GM23338 (cell line): ENCODE data around the gene NFIB. TPM values are rescaled to one million over a fixed set of nuclear protein-coding genes. Genes with fewer than 3 reads are reported as not detected.

Experiments
- ATAC-seq: fragments of 200-7000 bp; cut with Tn5 transposase; 3 replicates; pipeline ENCODE4 v1.9.1; 2020
- DNase-seq: peaks from one replicate; pipeline ENCODE4 v3.0.0-alpha.2; 2015; ENCODE audit warnings: low spot score
- H2AFZ ChIP-seq: fragments of 200-600 bp; sonication (generic); 2 replicates; pipeline ENCODE4 v1.8.0; 2016; ENCODE audit warnings: antibody characterized with exemption, mild to moderate bottlenecking, moderate library complexity
- H3F3A ChIP-seq: fragments of 200-600 bp; sonication (generic); replicated peaks from 2 replicates; pipeline ENCODE4 v1.8.0; 2017; ENCODE audit warnings: antibody characterized with exemption, mixed run types, low read depth
- H3K27ac ChIP-seq: fragments of 200-600 bp; sonication (generic); 2 replicates; pipeline ENCODE4 v1.6.1; 2016; ENCODE audit warnings: low read depth
- H3K27me3 ChIP-seq: fragments of 200-600 bp; sonication (generic); 2 replicates; pipeline ENCODE4 v1.8.0; 2016; ENCODE audit warnings: mild to moderate bottlenecking, mixed run types, moderate library complexity; ENCODE audit not compliant: insufficient read depth
- H3K36me3 ChIP-seq: fragments of 200-600 bp; sonication (generic); 2 replicates; pipeline ENCODE4 v1.8.0; 2016; ENCODE audit warnings: mild to moderate bottlenecking; ENCODE audit not compliant: insufficient read depth
- H3K4me1 ChIP-seq: fragments of 200-600 bp; sonication (generic); 2 replicates; pipeline ENCODE4 v1.8.0; 2016; ENCODE audit warnings: mild to moderate bottlenecking, moderate library complexity; ENCODE audit not compliant: insufficient read depth
- H3K4me2 ChIP-seq: fragments of 200-600 bp; sonication (generic); 2 replicates; pipeline ENCODE4 v1.7.1; 2017; ENCODE audit warnings: mixed run types
- H3K4me3 ChIP-seq: fragments of 200-600 bp; sonication (generic); 2 replicates; pipeline ENCODE4 v1.6.1; 2016; ENCODE audit warnings: mixed run types
- H3K79me2 ChIP-seq: fragments of 200-600 bp; sonication (generic); replicated peaks from 2 replicates; pipeline ENCODE4 v1.8.0; 2017; ENCODE audit warnings: mild to moderate bottlenecking; ENCODE audit not compliant: insufficient read depth
- H3K9me2 ChIP-seq: fragments of 200-600 bp; sonication (generic); 2 replicates; pipeline ENCODE4 v1.8.0; 2017; ENCODE audit not compliant: insufficient read depth
- H4K20me1 ChIP-seq: fragments of 200-600 bp; sonication (generic); replicated peaks from 2 replicates; pipeline ENCODE4 v1.8.0; 2017; ENCODE audit warnings: mild to moderate bottlenecking; ENCODE audit not compliant: insufficient read depth
- H3K27ac Mint-ChIP-seq: 2 replicates; pipeline ENCODE4 v1.8.0; 2020; ENCODE audit warnings: inconsistent platforms, mild to moderate bottlenecking, moderate library complexity, mixed read lengths
- H3K27me3 Mint-ChIP-seq: 3 replicates; pipeline ENCODE4 v1.8.0; 2022; ENCODE audit warnings: low read depth, mild to moderate bottlenecking, moderate library complexity, mixed read lengths, inconsistent platforms; ENCODE audit not compliant: insufficient read depth, poor library complexity
- H3K36me3 Mint-ChIP-seq: 3 replicates; pipeline ENCODE4 v1.8.0; 2021; ENCODE audit warnings: low read depth, mild to moderate bottlenecking, inconsistent platforms, moderate library complexity, mixed read lengths
- H3K4me1 Mint-ChIP-seq: 3 replicates; pipeline ENCODE4 v1.8.0; 2020; ENCODE audit warnings: mild to moderate bottlenecking, inconsistent platforms, mixed read lengths
- H3K4me3 Mint-ChIP-seq: 3 replicates; pipeline ENCODE4 v1.8.0; 2021; ENCODE audit warnings: moderate library complexity, mild to moderate bottlenecking, inconsistent platforms, mixed read lengths
- H3K9me3 Mint-ChIP-seq: 3 replicates; pipeline ENCODE4 v1.8.0; 2020; ENCODE audit warnings: moderate library complexity, mild to moderate bottlenecking, inconsistent platforms, mixed read lengths
- EZH2 ChIP-seq: fragments of 200-600 bp; sonication (generic); IDR thresholded peaks from one replicate; pipeline ENCODE4 v1.8.0; 2017; ENCODE audit warnings: antibody characterized with exemption, mild to moderate bottlenecking, low read depth; ENCODE audit not compliant: unreplicated experiment
- EZH2phosphoT487 ChIP-seq: fragments of 200-600 bp; sonication (generic); IDR thresholded peaks from one replicate; pipeline ENCODE4 v1.8.1; 2018; ENCODE audit warnings: antibody characterized with exemption; ENCODE audit not compliant: unreplicated experiment
- POLR2AphosphoS5 ChIP-seq: IDR thresholded peaks from 2 replicates; pipeline ENCODE4 v1.6.1; 2016; ENCODE audit warnings: antibody characterized with exemption, low read depth
- ZNF114 ChIP-seq: fragments of 250-450 bp; sonication (Bioruptor Pico); IDR thresholded peaks from 2 replicates; pipeline ENCODE4 v1.5.0; 2020; ENCODE audit warnings: mild to moderate bottlenecking, moderate library complexity
- polyA plus RNA-seq: library from polyadenylated mRNA; unstranded; fragments of >200 nt; fragmentation: Nextera tagmentation; extraction: Ambion mirVana; gene quantifications from 2 replicates; pipeline ENCODE4 v1.2.1, GENCODE V29; 2016
- total RNA-seq: library from RNA; depleted of rRNA; stranded (reverse); fragments of >200 nt; shearing (Covaris generic); gene quantifications from 2 replicates; pipeline ENCODE4 v1.2.3, GENCODE V29; 2014
- TF ChIP-seq, protein P1 (sequence below): IDR thresholded peaks from one replicate; pipeline ENCODE4 v1.6.1; 2018; ENCODE audit warnings: antibody characterized with exemption; ENCODE audit not compliant: unreplicated experiment
- TF ChIP-seq, protein P2 (sequence below): fragments of 250-450 bp; sonication (Bioruptor Pico); IDR thresholded peaks from 2 replicates; pipeline ENCODE4 v1.5.0; 2020; ENCODE audit warnings: mild to moderate bottlenecking, moderate library complexity

The NFIB gene
- total and polyA plus RNA-seq, 2 experiments from 2014 or later = 3.9 to 4.7 TPM

DNA sequence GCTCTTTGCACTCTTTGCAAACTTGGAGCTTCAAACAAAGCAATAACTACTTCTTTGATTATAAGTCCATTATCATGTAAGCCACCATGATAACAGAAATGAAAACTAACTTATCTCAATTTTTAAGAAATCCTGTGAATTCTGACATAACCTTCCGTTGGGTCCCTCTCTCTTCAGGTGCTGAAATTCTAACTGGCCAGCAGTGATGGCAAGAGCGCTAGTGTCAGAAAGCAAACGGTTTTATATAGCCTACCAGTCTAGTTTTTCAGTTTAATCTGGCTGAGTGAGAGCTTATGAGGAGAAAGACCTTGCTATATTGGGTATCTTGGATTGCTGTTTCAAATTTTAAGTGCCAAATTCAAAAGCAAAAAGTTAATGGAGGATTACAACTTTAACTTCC is 13.4 kb downstream of the NFIB start:
- no peaks in the 10 kb centered on the region for H3K27me3 ChIP-seq
- Mint-ChIP-seq H3K36me3 (no peaks in the 10 kb centered on the region), H3K9me3 (no peaks in the 10 kb centered on the region), H3K4me1 (peaks cover 11% of the 10 kb centered on the region; the same call in 2 of the 3 replicates), H3K27ac (no peak overlapping the region), H3K27me3 (no peaks in the 10 kb centered on the region), H3K4me3 (no peak overlapping the region)
- DNase-seq (no peak), ATAC-seq (no peak)
- no peaks in the 10 kb centered on the region for H3K9me2 ChIP-seq
- no peak overlapping the region for H2AFZ ChIP-seq
- H4K20me1 ChIP-seq = no peaks in the 10 kb centered on the region
- H3K4me2 ChIP-seq = no peak overlapping the region
- no peaks in the 10 kb centered on the region for H3K79me2 ChIP-seq
- H3F3A ChIP-seq = no peaks in the 10 kb centered on the region
- H3K4me1 ChIP-seq = 0 out of 2 replicates have a peak, but pooled peaks cover 9% of the 10 kb centered on the region
- H3K4me3 ChIP-seq = no peak overlapping the region
- no peak overlapping the region for H3K27ac ChIP-seq
- TF ChIP-seq EZH2 (no peak), ZNF114 (CRISPR knock-in tag) (no peak), POLR2AphosphoS5 (no peak), EZH2phosphoT487 (no peak)
- TF ChIP-seq, protein P1, sequence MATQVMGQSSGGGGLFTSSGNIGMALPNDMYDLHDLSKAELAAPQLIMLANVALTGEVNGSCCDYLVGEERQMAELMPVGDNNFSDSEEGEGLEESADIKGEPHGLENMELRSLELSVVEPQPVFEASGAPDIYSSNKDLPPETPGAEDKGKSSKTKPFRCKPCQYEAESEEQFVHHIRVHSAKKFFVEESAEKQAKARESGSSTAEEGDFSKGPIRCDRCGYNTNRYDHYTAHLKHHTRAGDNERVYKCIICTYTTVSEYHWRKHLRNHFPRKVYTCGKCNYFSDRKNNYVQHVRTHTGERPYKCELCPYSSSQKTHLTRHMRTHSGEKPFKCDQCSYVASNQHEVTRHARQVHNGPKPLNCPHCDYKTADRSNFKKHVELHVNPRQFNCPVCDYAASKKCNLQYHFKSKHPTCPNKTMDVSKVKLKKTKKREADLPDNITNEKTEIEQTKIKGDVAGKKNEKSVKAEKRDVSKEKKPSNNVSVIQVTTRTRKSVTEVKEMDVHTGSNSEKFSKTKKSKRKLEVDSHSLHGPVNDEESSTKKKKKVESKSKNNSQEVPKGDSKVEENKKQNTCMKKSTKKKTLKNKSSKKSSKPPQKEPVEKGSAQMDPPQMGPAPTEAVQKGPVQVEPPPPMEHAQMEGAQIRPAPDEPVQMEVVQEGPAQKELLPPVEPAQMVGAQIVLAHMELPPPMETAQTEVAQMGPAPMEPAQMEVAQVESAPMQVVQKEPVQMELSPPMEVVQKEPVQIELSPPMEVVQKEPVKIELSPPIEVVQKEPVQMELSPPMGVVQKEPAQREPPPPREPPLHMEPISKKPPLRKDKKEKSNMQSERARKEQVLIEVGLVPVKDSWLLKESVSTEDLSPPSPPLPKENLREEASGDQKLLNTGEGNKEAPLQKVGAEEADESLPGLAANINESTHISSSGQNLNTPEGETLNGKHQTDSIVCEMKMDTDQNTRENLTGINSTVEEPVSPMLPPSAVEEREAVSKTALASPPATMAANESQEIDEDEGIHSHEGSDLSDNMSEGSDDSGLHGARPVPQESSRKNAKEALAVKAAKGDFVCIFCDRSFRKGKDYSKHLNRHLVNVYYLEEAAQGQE = no peak
- TF ChIP-seq, protein P2, sequence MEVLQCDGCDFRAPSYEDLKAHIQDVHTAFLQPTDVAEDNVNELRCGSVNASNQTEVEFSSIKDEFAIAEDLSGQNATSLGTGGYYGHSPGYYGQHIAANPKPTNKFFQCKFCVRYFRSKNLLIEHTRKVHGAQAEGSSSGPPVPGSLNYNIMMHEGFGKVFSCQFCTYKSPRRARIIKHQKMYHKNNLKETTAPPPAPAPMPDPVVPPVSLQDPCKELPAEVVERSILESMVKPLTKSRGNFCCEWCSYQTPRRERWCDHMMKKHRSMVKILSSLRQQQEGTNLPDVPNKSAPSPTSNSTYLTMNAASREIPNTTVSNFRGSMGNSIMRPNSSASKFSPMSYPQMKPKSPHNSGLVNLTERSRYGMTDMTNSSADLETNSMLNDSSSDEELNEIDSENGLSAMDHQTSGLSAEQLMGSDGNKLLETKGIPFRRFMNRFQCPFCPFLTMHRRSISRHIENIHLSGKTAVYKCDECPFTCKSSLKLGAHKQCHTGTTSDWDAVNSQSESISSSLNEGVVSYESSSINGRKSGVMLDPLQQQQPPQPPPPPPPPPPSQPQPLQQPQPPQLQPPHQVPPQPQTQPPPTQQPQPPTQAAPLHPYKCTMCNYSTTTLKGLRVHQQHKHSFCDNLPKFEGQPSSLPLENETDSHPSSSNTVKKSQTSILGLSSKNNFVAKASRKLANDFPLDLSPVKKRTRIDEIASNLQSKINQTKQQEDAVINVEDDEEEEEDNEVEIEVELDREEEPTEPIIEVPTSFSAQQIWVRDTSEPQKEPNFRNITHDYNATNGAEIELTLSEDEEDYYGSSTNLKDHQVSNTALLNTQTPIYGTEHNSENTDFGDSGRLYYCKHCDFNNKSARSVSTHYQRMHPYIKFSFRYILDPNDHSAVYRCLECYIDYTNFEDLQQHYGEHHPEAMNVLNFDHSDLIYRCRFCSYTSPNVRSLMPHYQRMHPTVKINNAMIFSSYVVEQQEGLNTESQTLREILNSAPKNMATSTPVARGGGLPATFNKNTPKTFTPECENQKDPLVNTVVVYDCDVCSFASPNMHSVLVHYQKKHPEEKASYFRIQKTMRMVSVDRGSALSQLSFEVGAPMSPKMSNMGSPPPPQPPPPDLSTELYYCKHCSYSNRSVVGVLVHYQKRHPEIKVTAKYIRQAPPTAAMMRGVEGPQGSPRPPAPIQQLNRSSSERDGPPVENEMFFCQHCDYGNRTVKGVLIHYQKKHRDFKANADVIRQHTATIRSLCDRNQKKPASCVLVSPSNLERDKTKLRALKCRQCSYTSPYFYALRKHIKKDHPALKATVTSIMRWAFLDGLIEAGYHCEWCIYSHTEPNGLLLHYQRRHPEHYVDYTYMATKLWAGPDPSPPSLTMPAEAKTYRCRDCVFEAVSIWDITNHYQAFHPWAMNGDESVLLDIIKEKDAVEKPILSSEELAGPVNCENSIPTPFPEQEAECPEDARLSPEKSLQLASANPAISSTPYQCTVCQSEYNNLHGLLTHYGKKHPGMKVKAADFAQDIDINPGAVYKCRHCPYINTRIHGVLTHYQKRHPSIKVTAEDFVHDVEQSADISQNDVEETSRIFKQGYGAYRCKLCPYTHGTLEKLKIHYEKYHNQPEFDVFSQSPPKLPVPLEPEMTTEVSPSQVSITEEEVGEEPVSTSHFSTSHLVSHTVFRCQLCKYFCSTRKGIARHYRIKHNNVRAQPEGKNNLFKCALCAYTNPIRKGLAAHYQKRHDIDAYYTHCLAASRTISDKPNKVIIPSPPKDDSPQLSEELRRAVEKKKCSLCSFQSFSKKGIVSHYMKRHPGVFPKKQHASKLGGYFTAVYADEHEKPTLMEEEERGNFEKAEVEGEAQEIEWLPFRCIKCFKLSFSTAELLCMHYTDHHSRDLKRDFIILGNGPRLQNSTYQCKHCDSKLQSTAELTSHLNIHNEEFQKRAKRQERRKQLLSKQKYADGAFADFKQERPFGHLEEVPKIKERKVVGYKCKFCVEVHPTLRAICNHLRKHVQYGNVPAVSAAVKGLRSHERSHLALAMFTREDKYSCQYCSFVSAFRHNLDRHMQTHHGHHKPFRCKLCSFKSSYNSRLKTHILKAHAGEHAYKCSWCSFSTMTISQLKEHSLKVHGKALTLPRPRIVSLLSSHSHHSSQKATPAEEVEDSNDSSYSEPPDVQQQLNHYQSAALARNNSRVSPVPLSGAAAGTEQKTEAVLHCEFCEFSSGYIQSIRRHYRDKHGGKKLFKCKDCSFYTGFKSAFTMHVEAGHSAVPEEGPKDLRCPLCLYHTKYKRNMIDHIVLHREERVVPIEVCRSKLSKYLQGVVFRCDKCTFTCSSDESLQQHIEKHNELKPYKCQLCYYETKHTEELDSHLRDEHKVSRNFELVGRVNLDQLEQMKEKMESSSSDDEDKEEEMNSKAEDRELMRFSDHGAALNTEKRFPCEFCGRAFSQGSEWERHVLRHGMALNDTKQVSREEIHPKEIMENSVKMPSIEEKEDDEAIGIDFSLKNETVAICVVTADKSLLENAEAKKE (CRISPR knock-in tag) = no peak
- no peaks in the 10 kb centered on the region for H3K36me3 ChIP-seq
